Sigmoid colon (tissue), 4 donors: Measurements from ENCODE around the gene MAGEA2B.
"Not testable (repeated sequence)": the region's sequence is repeated elsewhere in the genome, so short reads cannot be mapped to it uniquely, and the experiment has no call there.

Source experiments
- EP300 ChIP-seq, 4 donors: sonication (generic); formaldehyde crosslinking; IDR thresholded peaks; one replicate each; pipeline ENCODE4 v1.6.1; 2017; ENCODE audit warnings: antibody characterized with exemption in 4 of 4
- POLR2A ChIP-seq, 2 donors: fragments of 450-650 bp; IDR thresholded peaks; one replicate each; pipeline ENCODE4 v1.6.1; 2016; ENCODE audit warnings: antibody characterized with exemption in 2 of 2, mild to moderate bottlenecking in 2 of 2, moderate library complexity in 2 of 2
- POLR2AphosphoS5 ChIP-seq, 4 donors: sonication (generic); formaldehyde crosslinking; IDR thresholded peaks; one replicate each; pipeline ENCODE4 v1.6.1; 2017; ENCODE audit warnings: antibody characterized with exemption in 4 of 4
- TF ChIP-seq, protein P1 (sequence below), 4 experiments: fragments of 450-650 bp in 3 of 4; fragments of 200-600 bp in 1 of 4; IDR thresholded peaks; one replicate each; pipeline ENCODE4 v1.5.1; 2016 to 2019; ENCODE audit warnings: antibody characterized with exemption in 4 of 4, mild to moderate bottlenecking in 3 of 4, moderate library complexity in 2 of 4

DNA sequence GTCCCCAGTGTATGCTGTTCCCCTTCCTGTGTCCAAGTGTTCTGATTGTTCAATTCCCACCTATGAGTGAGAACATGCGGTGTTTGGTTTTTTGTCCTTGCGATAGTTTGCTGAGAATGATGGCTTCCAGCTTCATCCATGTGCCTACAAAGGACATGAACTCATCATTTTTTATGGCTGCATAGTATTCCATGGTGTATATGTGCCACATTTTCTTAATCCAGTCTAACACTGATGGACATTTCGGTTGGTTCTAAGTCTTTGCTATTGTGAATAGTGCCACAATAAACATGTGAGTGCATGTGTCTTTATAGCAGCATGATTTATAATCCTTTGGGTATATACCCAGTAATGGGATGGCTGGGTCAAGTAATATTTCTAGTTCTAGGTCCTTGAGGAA, 39.8 kb upstream of the MAGEA2B start:
- TF ChIP-seq, protein P1, sequence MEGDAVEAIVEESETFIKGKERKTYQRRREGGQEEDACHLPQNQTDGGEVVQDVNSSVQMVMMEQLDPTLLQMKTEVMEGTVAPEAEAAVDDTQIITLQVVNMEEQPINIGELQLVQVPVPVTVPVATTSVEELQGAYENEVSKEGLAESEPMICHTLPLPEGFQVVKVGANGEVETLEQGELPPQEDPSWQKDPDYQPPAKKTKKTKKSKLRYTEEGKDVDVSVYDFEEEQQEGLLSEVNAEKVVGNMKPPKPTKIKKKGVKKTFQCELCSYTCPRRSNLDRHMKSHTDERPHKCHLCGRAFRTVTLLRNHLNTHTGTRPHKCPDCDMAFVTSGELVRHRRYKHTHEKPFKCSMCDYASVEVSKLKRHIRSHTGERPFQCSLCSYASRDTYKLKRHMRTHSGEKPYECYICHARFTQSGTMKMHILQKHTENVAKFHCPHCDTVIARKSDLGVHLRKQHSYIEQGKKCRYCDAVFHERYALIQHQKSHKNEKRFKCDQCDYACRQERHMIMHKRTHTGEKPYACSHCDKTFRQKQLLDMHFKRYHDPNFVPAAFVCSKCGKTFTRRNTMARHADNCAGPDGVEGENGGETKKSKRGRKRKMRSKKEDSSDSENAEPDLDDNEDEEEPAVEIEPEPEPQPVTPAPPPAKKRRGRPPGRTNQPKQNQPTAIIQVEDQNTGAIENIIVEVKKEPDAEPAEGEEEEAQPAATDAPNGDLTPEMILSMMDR (IDR thresholded peaks at IDR 0.05) = not testable (repeated sequence)
- TF ChIP-seq POLR2AphosphoS5, POLR2A, EP300 (IDR thresholded peaks at IDR 0.05): not testable (repeated sequence)
